T-cell (primary cell): ENCODE data around the gene GOSR2. TPM values are rescaled to one million over a fixed set of nuclear protein-coding genes. Genes with fewer than 3 reads are reported as not detected.

ENCODE experiments used
- ATAC-seq, 4 experiments: fragments of 200-7000 bp in 3 of 4; fragments of 150-1000 bp in 1 of 4; cut with Tn5 transposase; replicated peaks in 1 of 4; 1 replicate in 3 of 4; 2 replicates in 1 of 4; pipeline ENCODE4 v1.10.0; 2021; ENCODE audit warnings: moderate library complexity in 3 of 4, mild to moderate bottlenecking in 2 of 4, moderate number of reproducible peaks in 1 of 4
- CTCF ChIA-PET, 2 donors: fragments of 300-600 bp; sonication (Branson Sonifier 250); formaldehyde crosslinking; loops; one replicate each; lab custom pipeline; 2022; ENCODE audit warnings: antibody characterized with exemption in 2 of 2; lab: Charles Lee
- POLR2A ChIA-PET, 2 donors: fragments of 300-600 bp; sonication (Branson Sonifier 250); formaldehyde crosslinking; loops; one replicate each; lab custom pipeline; 2022; ENCODE audit warnings: antibody characterized with exemption in 2 of 2; lab: Charles Lee
- DNase-seq, 35 experiments: peaks; one replicate each; pipeline versions ENCODE4 v3.0.0 to v3.0.0-alpha.2; 2013 to 2023
- H3K27ac ChIP-seq: one replicate; pipeline ENCODE4 v1.5.1; 2013; ENCODE audit warnings: low read length
- H3K27me3 ChIP-seq, 2 experiments: replicated peaks in 1 of 2; 1 replicate in 1 of 2; 2 replicates in 1 of 2; pipeline versions ENCODE4 v1.6.1 to v1.7.0; 2013; ENCODE audit warnings: low read length in 1 of 2, mixed read lengths in 1 of 2; ENCODE audit not compliant: control insufficient read depth in 2 of 2, insufficient read depth in 2 of 2; ENCODE audit errors: extremely low read depth in 1 of 2
- H3K36me3 ChIP-seq, 2 donors: 1 replicate in 1 of 2; 2 replicates in 1 of 2; pipeline versions ENCODE4 v1.6.1 to v1.7.0; 2013; ENCODE audit warnings: low read length in 1 of 2; ENCODE audit not compliant: control insufficient read depth in 2 of 2, insufficient read depth in 1 of 2; ENCODE audit errors: extremely low read depth in 1 of 2
- H3K4me1 ChIP-seq, 2 experiments: 1 replicate in 1 of 2; 2 replicates in 1 of 2; pipeline versions ENCODE4 v1.6.1 to v1.7.0; 2013; ENCODE audit warnings: low read length in 2 of 2, mixed read lengths in 1 of 2; ENCODE audit not compliant: insufficient read depth in 2 of 2, control insufficient read depth in 1 of 2; ENCODE audit errors: extremely low read depth in 1 of 2
- H3K4me3 ChIP-seq, 2 donors: 1 replicate in 1 of 2; 2 replicates in 1 of 2; pipeline versions ENCODE4 v1.5.1 to v1.7.0; 2013; ENCODE audit warnings: mild to moderate bottlenecking in 2 of 2, low read length in 1 of 2, moderate library complexity in 1 of 2; ENCODE audit not compliant: control insufficient read depth in 1 of 2; ENCODE audit errors: extremely low read depth in 1 of 2
- H3K9me3 ChIP-seq: 2 replicates; pipeline ENCODE4 v1.7.0; 2013
- H3K27ac Mint-ChIP-seq, 2 donors: one replicate each; pipeline ENCODE4 v1.8.0; 2020 to 2021; ENCODE audit warnings: mild to moderate bottlenecking in 2 of 2, mixed read lengths in 2 of 2
- H3K27me3 Mint-ChIP-seq, 2 donors: one replicate each; pipeline ENCODE4 v1.8.0; 2021 to 2022; ENCODE audit warnings: mixed read lengths in 2 of 2
- H3K36me3 Mint-ChIP-seq: one replicate; pipeline ENCODE4 v1.8.0; 2021; ENCODE audit warnings: mixed read lengths
- H3K4me1 Mint-ChIP-seq, 3 donors: one replicate each; pipeline ENCODE4 v1.8.0; 2020 to 2022; ENCODE audit warnings: mixed read lengths in 3 of 3, mild to moderate bottlenecking in 1 of 3
- H3K4me3 Mint-ChIP-seq, 3 donors: one replicate each; pipeline ENCODE4 v1.8.0; 2020 to 2022; ENCODE audit warnings: mild to moderate bottlenecking in 3 of 3, mixed read lengths in 3 of 3, moderate library complexity in 3 of 3
- H3K9me3 Mint-ChIP-seq, 3 donors: one replicate each; pipeline ENCODE4 v1.8.0; 2020 to 2022; ENCODE audit warnings: mixed read lengths in 3 of 3
- WGBS: methylation state at CpG from one replicate; pipeline ENCODE4 v1.1.5; 2013; ENCODE audit warnings: missing lambda C conversion rate; ENCODE audit not compliant: insufficient coverage; 5-methylcytosine and 5-hydroxymethylcytosine counted together
- total RNA-seq, 35 experiments: library from RNA in 6 of 35; stranded (reverse) in 6 of 35; fragments of 120-200 nt in 1 of 35; gene quantifications; one replicate each; pipeline versions ENCODE4 v1.2.1 to v1.2.4 and lab custom pipeline; 2013 to 2026

GOSR2 gene
- total RNA-seq, 5 donors from 2014 or later (not counting 1 experiment from before 2014, with no cell fraction given) = 60.3 to 80.2 (median 74.1) TPM

- ATAC-seq (no peak), DNase-seq (no peak)
- Histone ChIP-seq H3K36me3 (no peaks in the 10 kb centered on the region), H3K4me1 (no peaks in the 10 kb centered on the region), H3K27me3 (peaks cover 0 to 40% of the 10 kb centered on the region in 2 experiments), H3K27ac (no peak overlapping the region), H3K4me3 (no peak overlapping the region), H3K9me3 (no peaks in the 10 kb centered on the region)
- H3K27me3 Mint-ChIP-seq = peaks cover 13 to 31% of the 10 kb centered on the region in 2 donors
- ChIA-PET POLR2A (no interaction called here), CTCF (no interaction called here)
- no peak overlapping the region for H3K4me3 Mint-ChIP-seq
- no peaks in the 10 kb centered on the region for H3K36me3 Mint-ChIP-seq
- no peaks in the 10 kb centered on the region for H3K9me3 Mint-ChIP-seq
- WGBS = 79% methylated on average over 10 of the region's 13 CpGs
- H3K27ac Mint-ChIP-seq = no peak overlapping the region
- H3K4me1 Mint-ChIP-seq = no peaks in the 10 kb centered on the region
These were observed 32.9 kb upstream of the GOSR2 start for GRCh38 chr17:46889992-46890564.

GRCh38 chr17:46890638-46891037 lies 32.3 kb upstream of the GOSR2 start:
- Histone ChIP-seq H3K9me3 (no peaks in the 10 kb centered on the region), H3K27me3 (peaks cover 0 to 45% of the 10 kb centered on the region in 2 experiments), H3K4me3 (no peak overlapping the region), H3K36me3 (no peaks in the 10 kb centered on the region), H3K4me1 (no peaks in the 10 kb centered on the region), H3K27ac (no peak overlapping the region)
- peaks cover 13 to 29% of the 10 kb centered on the region in 2 donors for H3K27me3 Mint-ChIP-seq
- no peaks in the 10 kb centered on the region for H3K9me3 Mint-ChIP-seq
- ATAC-seq (no peak), DNase-seq (no peak)
- no peaks in the 10 kb centered on the region for H3K36me3 Mint-ChIP-seq
- ChIA-PET POLR2A (no interaction called here), CTCF (no interaction called here)
- no peaks in the 10 kb centered on the region for H3K4me1 Mint-ChIP-seq
- no peak overlapping the region for H3K4me3 Mint-ChIP-seq
- H3K27ac Mint-ChIP-seq = no peak overlapping the region
- WGBS = 46% methylated on average over 4 of the region's 6 CpGs

- ChIA-PET POLR2A (interaction anchor here (0.6 kb wide), 2 partner anchors 19 to 96 kb away, joined by 3 to 10 read pairs; no protein-coding TSS in a partner anchor), CTCF (no interaction called here)
- Mint-ChIP-seq H3K4me1 (no peaks in the 10 kb centered on the region), H3K9me3 (no peaks in the 10 kb centered on the region), H3K27ac (no peak overlapping the region), H3K4me3 (no peak overlapping the region), H3K36me3 (no peaks in the 10 kb centered on the region), H3K27me3 (peaks cover 9 to 24% of the 10 kb centered on the region in 2 donors)
- H3K27me3 ChIP-seq = peaks cover 0 to 47% of the 10 kb centered on the region in 2 experiments
- H3K4me3 ChIP-seq = no peak overlapping the region
- WGBS = 44% methylated on average over 3 of the region's 4 CpGs
- no peaks in the 10 kb centered on the region for H3K9me3 ChIP-seq
- H3K4me1 ChIP-seq = no peaks in the 10 kb centered on the region
- no peak for DNase-seq
- H3K27ac ChIP-seq = no peak overlapping the region
- ATAC-seq = no peak
- H3K36me3 ChIP-seq = no peaks in the 10 kb centered on the region
These were observed 30.7 kb upstream of the GOSR2 start for GRCh38 chr17:46892192-46892703.

- DNase-seq (no peak), ATAC-seq (no peak)
- Mint-ChIP-seq H3K4me1 (no peaks in the 10 kb centered on the region), H3K9me3 (peaks cover 0 to 7% (median 6%) of the 10 kb centered on the region in 3 donors), H3K27ac (no peak overlapping the region), H3K4me3 (no peak overlapping the region), H3K27me3 (peaks cover 12 to 27% of the 10 kb centered on the region in 2 donors), H3K36me3 (no peaks in the 10 kb centered on the region)
- Histone ChIP-seq H3K4me1 (no peaks in the 10 kb centered on the region), H3K27ac (no peak overlapping the region), H3K36me3 (no peaks in the 10 kb centered on the region), H3K9me3 (no peaks in the 10 kb centered on the region), H3K4me3 (no peak overlapping the region), H3K27me3 (peaks cover 0 to 52% of the 10 kb centered on the region in 2 experiments)
- CTCF ChIA-PET = no interaction called here
- POLR2A ChIA-PET = no interaction called here
- WGBS = 76% methylated on average over 8 of the region's 9 CpGs
These were observed 28.9 kb upstream of the GOSR2 start for GRCh38 chr17:46894024-46894423.

GRCh38 chr17:46894476-46895151 lies 28.3 kb upstream of the GOSR2 start:
- H3K9me3 Mint-ChIP-seq = peaks cover 0 to 7% (median 6%) of the 10 kb centered on the region in 3 donors
- peaks cover 12 to 27% of the 10 kb centered on the region in 2 donors for H3K27me3 Mint-ChIP-seq
- no peak overlapping the region for H3K27ac ChIP-seq
- H3K4me3 ChIP-seq = no peak overlapping the region
- ChIA-PET POLR2A (no interaction called here), CTCF (no interaction called here)
- H3K36me3 Mint-ChIP-seq = no peaks in the 10 kb centered on the region
- no peak overlapping the region for H3K4me3 Mint-ChIP-seq
- no peak for DNase-seq
- H3K9me3 ChIP-seq = no peaks in the 10 kb centered on the region
- WGBS = 93% methylated on average over 21 of the region's 29 CpGs
- no peaks in the 10 kb centered on the region for H3K36me3 ChIP-seq
- H3K4me1 Mint-ChIP-seq = no peaks in the 10 kb centered on the region
- no peak overlapping the region for H3K27ac Mint-ChIP-seq
- no peak for ATAC-seq
- H3K27me3 ChIP-seq = peaks cover 0 to 51% of the 10 kb centered on the region in 2 experiments
- no peaks in the 10 kb centered on the region for H3K4me1 ChIP-seq

DNA sequence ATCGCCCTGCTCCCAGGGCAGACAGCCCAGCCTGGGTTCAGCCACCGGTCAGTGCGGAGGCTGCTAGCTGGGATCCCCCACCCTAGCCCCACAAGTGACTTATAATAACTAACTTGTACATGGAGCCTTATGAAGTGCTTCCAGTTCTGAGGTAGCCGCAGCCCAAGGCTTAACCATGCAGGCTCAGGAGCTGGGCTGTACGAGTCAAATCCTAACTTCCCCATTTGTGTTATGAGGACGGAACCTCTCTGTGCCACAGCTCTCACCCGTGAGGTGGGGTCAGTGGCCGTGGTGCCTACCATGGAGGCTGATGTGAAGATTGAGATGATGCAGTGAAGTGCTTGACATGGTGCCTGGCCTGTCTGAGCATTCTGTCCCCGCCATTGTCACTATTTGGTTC lies 27.8 kb upstream of the GOSR2 start:
- peaks cover 12 to 27% of the 10 kb centered on the region in 2 donors for H3K27me3 Mint-ChIP-seq
- ChIA-PET POLR2A (no interaction called here), CTCF (interaction anchor here in 1 of 2 donors (0.5 kb wide), 1 partner anchor 729 kb away, joined by 3 read pairs; no protein-coding TSS in a partner anchor)
- H3K36me3 Mint-ChIP-seq = no peaks in the 10 kb centered on the region
- H3K9me3 Mint-ChIP-seq = peaks cover 0 to 7% (median 6%) of the 10 kb centered on the region in 3 donors
- Histone ChIP-seq H3K4me1 (no peaks in the 10 kb centered on the region), H3K27ac (no peak overlapping the region), H3K27me3 (peaks cover 0 to 50% of the 10 kb centered on the region in 2 experiments), H3K4me3 (no peak overlapping the region), H3K36me3 (no peaks in the 10 kb centered on the region), H3K9me3 (no peaks in the 10 kb centered on the region)
- H3K4me3 Mint-ChIP-seq = no peak overlapping the region
- DNase-seq (no peak), ATAC-seq (no peak)
- H3K27ac Mint-ChIP-seq = no peak overlapping the region
- WGBS = 57% methylated on average over 5 of the region's 9 CpGs
- no peaks in the 10 kb centered on the region for H3K4me1 Mint-ChIP-seq
